ENCODE measurements around the gene RGS12. TPM values are rescaled to one million over a fixed set of nuclear protein-coding genes. Genes with fewer than 3 reads are reported as not detected.

RGS12 gene
- total RNA-seq, 4 donors from 2014 or later: 3.5 to 63.8 (median 40.1) TPM

- no peak overlapping the region for H3K27ac ChIP-seq
- no peaks in the 10 kb centered on the region for H3K9me3 ChIP-seq
- intact Hi-C loops (cut with DNase I; ENCODE audit: low total_unique reads): no loop called here
- H3K4me3 ChIP-seq: no peak overlapping the region
- TF ChIP-seq, protein P1, sequence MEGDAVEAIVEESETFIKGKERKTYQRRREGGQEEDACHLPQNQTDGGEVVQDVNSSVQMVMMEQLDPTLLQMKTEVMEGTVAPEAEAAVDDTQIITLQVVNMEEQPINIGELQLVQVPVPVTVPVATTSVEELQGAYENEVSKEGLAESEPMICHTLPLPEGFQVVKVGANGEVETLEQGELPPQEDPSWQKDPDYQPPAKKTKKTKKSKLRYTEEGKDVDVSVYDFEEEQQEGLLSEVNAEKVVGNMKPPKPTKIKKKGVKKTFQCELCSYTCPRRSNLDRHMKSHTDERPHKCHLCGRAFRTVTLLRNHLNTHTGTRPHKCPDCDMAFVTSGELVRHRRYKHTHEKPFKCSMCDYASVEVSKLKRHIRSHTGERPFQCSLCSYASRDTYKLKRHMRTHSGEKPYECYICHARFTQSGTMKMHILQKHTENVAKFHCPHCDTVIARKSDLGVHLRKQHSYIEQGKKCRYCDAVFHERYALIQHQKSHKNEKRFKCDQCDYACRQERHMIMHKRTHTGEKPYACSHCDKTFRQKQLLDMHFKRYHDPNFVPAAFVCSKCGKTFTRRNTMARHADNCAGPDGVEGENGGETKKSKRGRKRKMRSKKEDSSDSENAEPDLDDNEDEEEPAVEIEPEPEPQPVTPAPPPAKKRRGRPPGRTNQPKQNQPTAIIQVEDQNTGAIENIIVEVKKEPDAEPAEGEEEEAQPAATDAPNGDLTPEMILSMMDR (IDR thresholded peaks at IDR 0.05): no peak
- TF ChIP-seq POLR2A (IDR thresholded peaks at IDR 0.05): no peak
- no peaks in the 10 kb centered on the region for H3K27me3 ChIP-seq
- no peaks in the 10 kb centered on the region for H3K4me1 ChIP-seq
- no peaks in the 10 kb centered on the region for H3K36me3 ChIP-seq
- DNase-seq: peak in 1 of 2 donors; percentile 5
Observed at GRCh38 chr4:3256230-3257102, 36.4 kb upstream of the RGS12 start.

- no peaks in the 10 kb centered on the region for H3K27me3 ChIP-seq
- H3K36me3 ChIP-seq: no peaks in the 10 kb centered on the region
- no peak overlapping the region for H3K4me3 ChIP-seq
- no peaks in the 10 kb centered on the region for H3K9me3 ChIP-seq
- no peaks in the 10 kb centered on the region for H3K4me1 ChIP-seq
- intact Hi-C loops (cut with DNase I; ENCODE audit: low total_unique reads): no loop called here
- no peak overlapping the region for H3K27ac ChIP-seq
- TF ChIP-seq, protein P1 (IDR thresholded peaks at IDR 0.05): no peak
- TF ChIP-seq POLR2A (IDR thresholded peaks at IDR 0.05): no peak
- no peak for DNase-seq
Observed at GRCh38 chr4:3257103-3257555, 35.7 kb upstream of the RGS12 start.

GRCh38 chr4:3257556-3258482 lies 35.0 kb upstream of the RGS12 start:
- intact Hi-C loops (cut with DNase I; ENCODE audit: low total_unique reads): no loop called here
- no peak overlapping the region for H3K4me3 ChIP-seq
- DNase-seq: peak in 1 of 2 donors; percentile 8
- no peak overlapping the region for H3K27ac ChIP-seq
- TF ChIP-seq, protein P1 (IDR thresholded peaks at IDR 0.05): no peak
- TF ChIP-seq POLR2A (IDR thresholded peaks at IDR 0.05): no peak
- H3K9me3 ChIP-seq: no peaks in the 10 kb centered on the region
- H3K4me1 ChIP-seq: no peaks in the 10 kb centered on the region
- H3K36me3 ChIP-seq: no peaks in the 10 kb centered on the region
- H3K27me3 ChIP-seq: no peaks in the 10 kb centered on the region

DNA sequence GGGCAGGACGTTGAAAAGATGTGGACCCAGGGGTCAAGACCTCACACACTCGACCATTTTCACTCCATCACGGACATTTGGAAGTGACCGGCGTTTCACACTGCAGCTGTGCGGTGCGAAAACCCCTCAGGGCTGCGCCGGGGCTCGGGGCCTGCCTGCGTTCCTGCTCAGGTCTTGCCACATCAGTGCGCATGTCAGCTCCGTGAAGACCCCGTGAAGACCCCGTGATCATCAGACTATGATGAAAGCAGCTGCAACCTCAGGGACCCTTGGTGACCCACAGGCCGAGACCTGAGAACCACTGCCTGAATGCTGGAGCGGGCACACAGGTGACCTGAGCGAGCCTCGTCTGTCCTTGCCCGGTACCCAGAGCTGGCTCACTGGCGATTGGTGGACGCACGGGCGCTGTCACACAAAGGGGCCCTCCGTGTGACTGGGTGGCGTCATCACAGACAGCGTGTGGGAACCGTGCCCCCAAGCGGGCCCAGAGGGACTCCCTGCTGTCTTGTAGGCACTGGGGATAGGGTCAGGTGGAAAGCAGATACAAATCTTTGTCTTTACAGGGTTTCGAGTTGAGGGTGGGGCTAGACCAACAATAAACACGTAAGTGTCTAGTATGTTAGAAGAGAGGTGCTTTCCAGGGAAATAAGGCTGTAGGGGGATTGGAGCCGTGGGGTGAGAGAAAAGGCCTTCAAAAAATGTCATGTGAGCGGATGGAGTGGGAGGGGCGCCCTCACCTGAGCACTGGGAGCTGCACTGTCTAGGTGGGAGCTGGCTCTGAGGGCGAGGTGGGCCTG lies 31.2 kb upstream of the RGS12 start:
- intact Hi-C loops (cut with DNase I; ENCODE audit: low total_unique reads): no loop called here
- TF ChIP-seq, protein P1 (IDR thresholded peaks at IDR 0.05): no peak
- TF ChIP-seq POLR2A (IDR thresholded peaks at IDR 0.05): no peak
- H3K4me3 ChIP-seq: no peak overlapping the region
- H3K4me1 ChIP-seq: no peaks in the 10 kb centered on the region
- H3K27ac ChIP-seq: no peak overlapping the region
- H3K36me3 ChIP-seq: no peaks in the 10 kb centered on the region
- no peaks in the 10 kb centered on the region for H3K9me3 ChIP-seq
- DNase-seq: no peak
- H3K27me3 ChIP-seq: no peaks in the 10 kb centered on the region
